ENCODE measurements around the gene MAGEF1.
"Not testable (repeated sequence)": the region's sequence is repeated elsewhere in the genome, so short reads cannot be mapped to it uniquely, and the experiment has no call there.

Gene MAGEF1

DNA sequence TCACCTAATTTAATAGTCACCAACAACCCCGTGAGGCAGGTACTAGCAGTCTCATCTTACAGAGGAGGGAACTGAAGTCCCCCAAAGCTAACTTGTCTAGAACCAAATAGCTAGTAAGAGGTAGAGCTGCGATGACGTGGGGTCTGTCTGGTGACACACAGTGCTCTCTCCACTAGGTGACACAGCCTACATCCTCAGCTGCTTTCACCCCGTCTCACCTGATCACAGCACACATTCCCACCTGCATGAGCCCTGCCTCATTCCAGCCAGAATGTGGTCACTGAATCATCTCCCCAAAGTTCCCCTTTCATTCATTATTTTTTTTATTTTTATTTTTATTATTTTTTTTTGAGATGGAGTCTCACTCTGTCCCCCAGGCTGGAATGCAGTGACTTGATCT lies 21.3 kb upstream of the MAGEF1 start:
- Histone ChIP-seq H3K4me3 (ENCODE audit: insufficient read depth, low read length, poor library complexity, severe bottlenecking) (no peak overlapping the region), H3F3A (ENCODE audit: insufficient read depth) (no peaks in the 10 kb centered on the region), H4K20me1 (ENCODE audit: low read depth, low read length) (no peaks in the 10 kb centered on the region), H3K79me2 (ENCODE audit: insufficient read depth, low read length) (no peaks in the 10 kb centered on the region), H3K9me3 (ENCODE audit: insufficient read depth, low read length) (no peaks in the 10 kb centered on the region), H3K9me2 (replicated peaks; ENCODE audit: insufficient read depth, low read length) (no peaks in the 10 kb centered on the region), H3K27ac (ENCODE audit: low read depth, low read length) (no peak overlapping the region), H3K9ac (ENCODE audit: low read length) (no peak overlapping the region), H3K27me3 (ENCODE audit: low read length) (no peaks in the 10 kb centered on the region), H2AFZ (ENCODE audit: low read depth, low read length, severe bottlenecking) (no peak overlapping the region), H3K36me3 (ENCODE audit: low read length) (no peaks in the 10 kb centered on the region), H3K4me2 (ENCODE audit: low read depth, low read length, poor library complexity, severe bottlenecking) (no peak overlapping the region)
- TF ChIP-seq, protein P1, sequence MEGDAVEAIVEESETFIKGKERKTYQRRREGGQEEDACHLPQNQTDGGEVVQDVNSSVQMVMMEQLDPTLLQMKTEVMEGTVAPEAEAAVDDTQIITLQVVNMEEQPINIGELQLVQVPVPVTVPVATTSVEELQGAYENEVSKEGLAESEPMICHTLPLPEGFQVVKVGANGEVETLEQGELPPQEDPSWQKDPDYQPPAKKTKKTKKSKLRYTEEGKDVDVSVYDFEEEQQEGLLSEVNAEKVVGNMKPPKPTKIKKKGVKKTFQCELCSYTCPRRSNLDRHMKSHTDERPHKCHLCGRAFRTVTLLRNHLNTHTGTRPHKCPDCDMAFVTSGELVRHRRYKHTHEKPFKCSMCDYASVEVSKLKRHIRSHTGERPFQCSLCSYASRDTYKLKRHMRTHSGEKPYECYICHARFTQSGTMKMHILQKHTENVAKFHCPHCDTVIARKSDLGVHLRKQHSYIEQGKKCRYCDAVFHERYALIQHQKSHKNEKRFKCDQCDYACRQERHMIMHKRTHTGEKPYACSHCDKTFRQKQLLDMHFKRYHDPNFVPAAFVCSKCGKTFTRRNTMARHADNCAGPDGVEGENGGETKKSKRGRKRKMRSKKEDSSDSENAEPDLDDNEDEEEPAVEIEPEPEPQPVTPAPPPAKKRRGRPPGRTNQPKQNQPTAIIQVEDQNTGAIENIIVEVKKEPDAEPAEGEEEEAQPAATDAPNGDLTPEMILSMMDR (IDR thresholded peaks at IDR 0.05; ENCODE audit: insufficient read depth, low read length, poor library complexity, severe bottlenecking): no peak
- no peak for TF ChIP-seq EZH2phosphoT487 (conservative IDR thresholded peaks at IDR 0.05; ENCODE audit: low read length)

DNA sequence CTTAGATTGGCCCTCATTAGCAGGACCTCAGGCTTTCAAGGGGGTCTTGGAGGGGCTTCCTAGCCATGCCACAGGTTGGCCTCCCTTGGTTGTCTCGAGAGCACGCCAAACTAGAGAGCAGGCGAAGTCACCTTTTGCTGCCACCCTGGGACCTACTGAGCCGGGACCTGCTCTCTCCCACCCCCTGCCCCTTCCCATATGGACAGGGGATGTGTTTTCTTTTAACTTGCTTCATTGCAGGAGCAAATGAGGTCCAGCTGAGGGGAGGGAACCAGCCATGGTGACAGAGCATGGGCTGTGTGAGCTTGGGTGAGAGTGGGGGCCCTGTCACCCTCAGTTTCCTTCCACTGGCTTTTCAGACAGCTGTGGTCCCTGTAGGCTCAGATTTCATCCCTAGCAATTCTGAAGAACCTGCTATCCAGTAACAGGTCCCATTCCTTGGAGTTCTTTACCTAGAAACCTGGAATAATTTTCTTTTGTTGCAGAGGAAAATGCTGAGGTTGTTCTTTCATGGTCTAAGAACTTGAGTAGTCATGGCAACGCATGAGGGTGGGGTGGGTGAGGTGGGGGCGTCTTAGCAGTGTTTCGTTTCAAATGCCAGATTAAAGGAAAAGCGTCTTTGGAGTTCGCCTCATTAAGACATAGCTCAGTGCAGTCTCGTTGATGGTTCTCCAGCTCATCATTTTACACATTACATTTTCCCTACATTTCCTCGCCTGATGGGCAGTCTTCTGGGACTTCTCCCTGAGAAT lies 20.1 kb upstream of the MAGEF1 start:
- TF ChIP-seq EZH2phosphoT487 (conservative IDR thresholded peaks at IDR 0.05; ENCODE audit: low read length): no peak
- TF ChIP-seq, protein P1 (IDR thresholded peaks at IDR 0.05; ENCODE audit: insufficient read depth, low read length, poor library complexity, severe bottlenecking): no peak
- no peaks in the 10 kb centered on the region for H3K79me2 ChIP-seq (ENCODE audit: insufficient read depth, low read length)
- no peaks in the 10 kb centered on the region for H3K36me3 ChIP-seq (ENCODE audit: low read length)
- no peak overlapping the region for H3K27ac ChIP-seq (ENCODE audit: low read depth, low read length)
- no peaks in the 10 kb centered on the region for H4K20me1 ChIP-seq (ENCODE audit: low read depth, low read length)
- H3K9me2 ChIP-seq (replicated peaks; ENCODE audit: insufficient read depth, low read length): no peaks in the 10 kb centered on the region
- no peak overlapping the region for H3K9ac ChIP-seq (ENCODE audit: low read length)
- H2AFZ ChIP-seq (ENCODE audit: low read depth, low read length, severe bottlenecking): no peak overlapping the region
- no peaks in the 10 kb centered on the region for H3K9me3 ChIP-seq (ENCODE audit: insufficient read depth, low read length)
- H3K27me3 ChIP-seq (ENCODE audit: low read length): no peaks in the 10 kb centered on the region
- no peak overlapping the region for H3K4me2 ChIP-seq (ENCODE audit: low read depth, low read length, poor library complexity, severe bottlenecking)
- no peak overlapping the region for H3K4me3 ChIP-seq (ENCODE audit: insufficient read depth, low read length, poor library complexity, severe bottlenecking)
- no peaks in the 10 kb centered on the region for H3F3A ChIP-seq (ENCODE audit: insufficient read depth)

DNA sequence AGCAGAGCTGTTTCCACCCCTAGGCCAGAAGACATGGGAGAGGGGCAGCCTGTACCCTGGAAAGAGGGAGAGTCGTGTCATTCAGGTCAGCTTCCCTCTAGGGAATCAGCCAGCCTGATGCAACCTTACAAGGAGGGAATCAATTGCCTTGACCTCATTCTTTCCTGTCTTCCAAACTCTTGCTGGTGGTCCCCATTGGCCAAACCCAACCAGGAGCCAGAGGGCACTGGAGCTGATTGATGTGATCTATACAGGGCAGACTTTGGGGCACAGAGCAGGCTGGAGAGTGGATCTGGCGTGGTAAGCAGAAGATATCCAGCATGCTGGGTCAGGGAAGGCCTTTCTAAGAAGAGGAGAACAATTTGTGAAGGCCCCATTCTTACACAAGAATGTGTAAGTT lies 19.1 kb upstream of the MAGEF1 start:
- Histone ChIP-seq H3K9me2 (replicated peaks; ENCODE audit: insufficient read depth, low read length) (no peaks in the 10 kb centered on the region), H3K36me3 (ENCODE audit: low read length) (no peaks in the 10 kb centered on the region), H3K9me3 (ENCODE audit: insufficient read depth, low read length) (no peaks in the 10 kb centered on the region), H4K20me1 (ENCODE audit: low read depth, low read length) (no peaks in the 10 kb centered on the region), H3K4me2 (ENCODE audit: low read depth, low read length, poor library complexity, severe bottlenecking) (no peak overlapping the region), H3F3A (ENCODE audit: insufficient read depth) (no peaks in the 10 kb centered on the region), H3K79me2 (ENCODE audit: insufficient read depth, low read length) (no peaks in the 10 kb centered on the region), H3K4me3 (ENCODE audit: insufficient read depth, low read length, poor library complexity, severe bottlenecking) (no peak overlapping the region), H3K27me3 (ENCODE audit: low read length) (no peaks in the 10 kb centered on the region), H3K9ac (ENCODE audit: low read length) (no peak overlapping the region), H2AFZ (ENCODE audit: low read depth, low read length, severe bottlenecking) (no peak overlapping the region), H3K27ac (ENCODE audit: low read depth, low read length) (no peak overlapping the region)
- no peak for TF ChIP-seq EZH2phosphoT487 (conservative IDR thresholded peaks at IDR 0.05; ENCODE audit: low read length)
- TF ChIP-seq, protein P1 (IDR thresholded peaks at IDR 0.05; ENCODE audit: insufficient read depth, low read length, poor library complexity, severe bottlenecking): no peak

DNA sequence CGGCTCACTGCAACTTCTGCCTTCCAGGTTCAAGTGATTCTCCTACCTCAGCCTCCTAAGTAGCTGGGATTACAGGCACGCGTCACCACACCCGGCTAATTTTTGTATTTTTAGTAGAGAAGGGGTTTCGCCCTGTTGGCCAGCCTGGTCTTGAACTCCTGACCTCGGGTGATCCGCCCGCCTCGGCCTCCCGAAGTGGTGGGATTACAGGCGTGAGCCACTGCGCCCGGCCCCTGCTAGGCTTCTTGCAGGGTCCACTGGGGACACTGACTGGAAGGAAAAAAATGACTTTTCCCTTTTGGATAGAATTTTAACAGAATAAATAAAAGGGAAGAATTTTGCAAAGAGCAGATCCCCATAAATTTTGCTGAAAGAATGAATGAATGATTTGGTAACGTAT lies 17.3 kb upstream of the MAGEF1 start:
- H4K20me1 ChIP-seq (ENCODE audit: low read depth, low read length); H3F3A ChIP-seq (ENCODE audit: insufficient read depth); H3K79me2 ChIP-seq (ENCODE audit: insufficient read depth, low read length); H3K27ac ChIP-seq (ENCODE audit: low read depth, low read length); H3K27me3 ChIP-seq (ENCODE audit: low read length); H3K4me3 ChIP-seq (ENCODE audit: insufficient read depth, low read length, poor library complexity, severe bottlenecking); H3K4me2 ChIP-seq (ENCODE audit: low read depth, low read length, poor library complexity, severe bottlenecking); H3K9ac ChIP-seq (ENCODE audit: low read length); H3K36me3 ChIP-seq (ENCODE audit: low read length); H3K9me2 ChIP-seq (replicated peaks; ENCODE audit: insufficient read depth, low read length); H3K9me3 ChIP-seq (ENCODE audit: insufficient read depth, low read length); H2AFZ ChIP-seq (ENCODE audit: low read depth, low read length, severe bottlenecking): not testable (repeated sequence)
